ENCODE measurements around the gene BCKDK.
"Not testable (repeated sequence)": the region's sequence is repeated elsewhere in the genome, so short reads cannot be mapped to it uniquely, and the experiment has no call there.

The BCKDK gene

GRCh38 chr16:31144418-31144817, 36.2 kb downstream of the BCKDK start:
- DNase-seq: not testable (repeated sequence)

DNA sequence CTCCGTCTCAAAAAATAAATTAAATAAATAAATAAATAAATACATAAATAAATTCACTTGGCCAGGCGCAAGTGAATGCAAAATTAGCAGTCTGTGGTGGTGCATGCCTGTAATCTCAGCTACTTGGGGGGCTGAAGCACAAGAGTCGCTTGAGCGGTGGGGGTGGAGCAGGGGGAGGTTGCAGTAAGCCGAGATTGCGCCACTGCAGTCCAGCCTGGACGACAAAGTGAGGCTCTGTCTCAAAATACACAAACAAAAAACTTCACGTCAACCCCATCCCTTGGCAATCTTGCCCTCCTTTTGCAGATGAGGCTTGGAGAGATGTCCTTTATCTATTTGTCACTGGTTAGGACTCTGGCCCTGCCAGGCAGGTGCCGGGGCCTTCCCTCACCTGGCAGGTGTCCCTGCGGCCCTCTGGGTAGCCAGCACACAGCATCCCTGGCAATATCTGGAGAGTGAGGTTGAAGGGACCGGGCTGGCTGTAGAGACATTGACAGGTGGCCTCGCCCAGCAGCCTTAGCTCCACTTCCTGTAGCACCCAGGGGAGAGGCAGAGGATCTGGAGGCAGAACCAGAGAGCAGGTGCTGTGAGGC, 37.3 kb downstream of the BCKDK start:
- no peak for DNase-seq

GRCh38 chr16:31147574-31147973, 39.4 kb downstream of the BCKDK start:
- no peak for DNase-seq

GRCh38 chr16:31148281-31148728, 40.1 kb downstream of the BCKDK start:
- DNase-seq: no peak

DNA sequence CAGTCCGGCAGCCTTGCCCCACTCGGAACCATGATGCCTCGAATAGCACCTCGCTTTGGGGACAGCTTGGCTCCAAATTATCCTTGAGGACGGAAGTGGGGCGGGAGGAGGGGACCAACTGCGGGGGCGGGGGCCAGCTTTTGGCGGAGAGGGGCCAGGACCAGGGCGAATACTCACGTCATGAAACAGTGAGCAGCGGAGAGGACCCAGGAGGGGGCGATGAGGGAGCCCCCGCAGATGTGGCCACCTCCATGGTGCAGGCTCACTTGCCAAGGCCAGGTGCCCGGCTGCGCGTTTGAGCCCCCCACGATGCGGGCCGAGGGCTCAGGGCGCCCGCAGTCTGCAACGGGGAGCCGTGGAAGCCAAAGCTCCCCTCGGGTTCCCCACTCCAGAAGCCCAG, 40.7 kb downstream of the BCKDK start:
- no peak for DNase-seq

DNA sequence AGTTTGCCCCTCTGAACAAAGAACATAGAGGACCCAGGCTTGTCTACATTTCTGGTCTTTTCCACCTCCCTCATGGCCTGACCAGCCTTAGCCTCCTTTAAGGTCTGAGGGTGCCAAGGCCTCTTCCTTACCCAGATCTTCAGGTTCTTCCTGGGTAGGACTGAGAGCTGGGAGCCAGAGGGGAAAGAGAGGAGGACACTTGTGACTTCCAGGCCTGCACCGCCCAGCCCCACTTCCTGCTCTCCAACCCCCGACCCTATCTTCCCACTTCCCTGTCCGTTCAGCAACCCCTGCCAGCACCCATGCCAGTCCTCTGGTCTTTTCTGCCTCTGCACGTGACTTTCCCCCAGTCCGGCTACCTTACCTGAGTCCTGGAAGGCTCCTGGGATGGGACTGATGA, 41.1 kb downstream of the BCKDK start:
- no peak for DNase-seq

DNA sequence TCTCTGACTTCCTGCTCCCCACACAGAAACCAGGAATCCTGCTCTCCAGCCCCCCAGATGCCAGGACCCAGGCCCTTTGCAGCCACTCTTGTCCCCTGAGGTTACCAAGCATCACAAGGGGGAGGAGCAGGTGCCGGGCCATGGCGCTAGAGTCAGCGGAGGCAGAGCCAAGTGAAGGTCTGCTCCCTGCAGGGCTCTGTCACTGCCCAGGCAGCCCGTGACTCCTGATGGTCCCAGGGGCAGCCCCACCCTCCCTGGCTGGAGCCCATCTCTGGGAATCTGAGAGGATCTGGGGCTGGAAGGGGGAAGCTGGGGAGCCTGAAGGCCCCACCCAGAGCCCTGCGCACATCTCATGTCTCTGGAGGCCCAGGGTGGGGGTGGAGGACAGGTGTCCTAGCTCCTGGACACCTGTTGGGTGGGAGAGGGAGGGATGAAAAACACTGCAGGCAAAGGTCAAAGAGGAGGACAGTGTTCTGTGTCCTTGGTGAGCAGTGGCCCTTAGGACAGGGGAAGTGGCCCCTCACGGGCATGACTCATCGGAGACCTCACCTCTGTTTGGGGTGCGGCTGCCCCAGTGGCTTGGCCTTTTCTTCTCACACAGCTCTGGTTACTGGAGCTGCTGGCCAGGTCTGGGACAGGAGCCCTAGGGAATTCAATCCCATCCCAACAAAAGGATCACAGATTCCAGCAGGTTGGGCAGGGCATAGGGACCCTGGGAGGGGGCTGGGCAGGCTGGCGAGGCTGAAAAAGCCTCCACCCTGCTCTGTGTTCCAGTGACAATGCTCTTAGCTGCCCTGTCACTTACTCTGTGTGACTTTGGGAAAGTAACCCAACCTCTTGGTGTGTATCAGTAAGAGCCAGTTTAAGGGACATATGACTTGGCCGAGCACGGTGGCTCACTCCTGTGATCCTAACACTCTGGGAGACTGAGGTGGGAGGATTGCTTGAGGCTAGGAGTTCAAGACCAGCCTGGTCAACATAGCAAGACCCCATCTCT, 42.0 kb downstream of the BCKDK start, which contains the start of gene PRSS36:
PRSS36 (minus strand) TSS at position 173 of the 997 bp plus-strand sequence; CDS start at position 142, 31 bp downstream.
- no peak for DNase-seq

DNA sequence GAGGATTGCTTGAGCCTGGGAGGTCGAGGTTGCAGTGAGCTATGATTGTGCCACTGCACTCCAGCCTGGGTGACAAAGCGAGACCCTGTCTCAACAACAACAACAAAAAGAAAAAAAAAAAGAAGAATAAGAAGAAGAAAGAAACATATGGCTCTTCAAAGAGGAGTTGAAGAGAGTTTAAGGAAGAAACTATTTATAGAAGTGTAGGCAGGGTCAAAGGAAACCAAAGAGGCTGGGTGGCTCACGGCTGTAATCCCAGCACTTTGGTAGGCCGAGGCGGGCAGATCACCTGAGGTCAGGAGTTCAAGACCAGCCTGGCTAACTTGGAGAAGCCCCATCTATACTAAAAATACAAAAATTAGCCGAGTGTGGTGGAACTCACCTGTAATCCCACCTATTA, 42.8 kb downstream of the BCKDK start:
- not testable (repeated sequence) for DNase-seq

GRCh38 chr16:31157136-31157535, 49.0 kb downstream of the BCKDK start:
- no peak for DNase-seq
